ENCODE data around the gene RNF182. TPM values are rescaled to one million over a fixed set of nuclear protein-coding genes. Genes with fewer than 3 reads are reported as not detected.
"Not testable (repeated sequence)": the region's sequence is repeated elsewhere in the genome, so short reads cannot be mapped to it uniquely, and the experiment has no call there.

The RNF182 gene
- total RNA-seq, 4 donors from 2014 or later: 0.32 to 1.3 (median 0.42) TPM; not detected in 1

DNA sequence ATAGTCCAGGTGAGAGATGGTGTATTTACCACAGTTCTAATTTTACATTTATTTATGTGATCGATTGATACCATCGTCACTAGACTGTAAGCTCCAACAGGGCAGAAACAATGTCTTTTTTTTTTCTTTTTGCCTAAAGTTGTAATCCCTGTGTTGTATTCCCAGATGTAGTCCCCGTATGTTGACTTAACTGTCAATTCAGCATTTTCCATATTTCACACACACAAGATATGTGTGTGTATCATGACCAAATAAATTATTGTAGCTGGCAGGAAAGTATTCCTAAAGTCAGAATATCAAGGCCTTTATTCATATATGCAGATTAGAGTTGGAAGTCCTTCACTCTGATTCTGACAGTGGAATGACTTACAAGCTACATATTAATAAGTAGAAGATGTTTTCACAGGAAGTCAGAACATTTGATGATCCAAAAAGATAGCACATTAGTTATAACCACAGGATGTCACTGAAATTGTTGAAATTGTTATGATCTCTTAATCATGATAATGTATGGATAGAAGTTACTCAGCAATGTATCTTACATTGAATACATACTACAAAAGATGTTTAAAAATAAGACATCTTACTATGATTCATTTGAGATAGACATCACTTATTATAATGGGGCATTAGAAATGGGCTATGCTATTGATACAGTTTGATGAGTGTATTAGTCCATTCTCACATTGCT is 10.6 kb downstream of the RNF182 start:
- intact Hi-C loops (cut with DNase I; ENCODE audit: low total_unique reads): no loop called here

GRCh38 chr6:13935881-13936261 is 11.1 kb downstream of the RNF182 start:
- intact Hi-C loops (cut with DNase I; ENCODE audit: low total_unique reads); DNase-seq (ENCODE audit: low spot score in 2 of 2): not testable (repeated sequence)
- 86 to 96% methylated on average over 3 of the region's 3 CpGs for WGBS, 2 donors

More for the DNA sequence above, 10.6 kb downstream of the RNF182 start:
- DNase-seq (ENCODE audit: low spot score in 2 of 2): no peak
- no peak overlapping the region for H3K4me3 ChIP-seq (ENCODE audit: low read depth, poor library complexity, severe bottlenecking)
- TF ChIP-seq POLR2A (IDR thresholded peaks at IDR 0.05): no peak
- TF ChIP-seq CTCF (IDR thresholded peaks at IDR 0.05): no peak
- 91 to 93% methylated on average over 3 of the region's 3 CpGs for WGBS, 2 donors

DNA sequence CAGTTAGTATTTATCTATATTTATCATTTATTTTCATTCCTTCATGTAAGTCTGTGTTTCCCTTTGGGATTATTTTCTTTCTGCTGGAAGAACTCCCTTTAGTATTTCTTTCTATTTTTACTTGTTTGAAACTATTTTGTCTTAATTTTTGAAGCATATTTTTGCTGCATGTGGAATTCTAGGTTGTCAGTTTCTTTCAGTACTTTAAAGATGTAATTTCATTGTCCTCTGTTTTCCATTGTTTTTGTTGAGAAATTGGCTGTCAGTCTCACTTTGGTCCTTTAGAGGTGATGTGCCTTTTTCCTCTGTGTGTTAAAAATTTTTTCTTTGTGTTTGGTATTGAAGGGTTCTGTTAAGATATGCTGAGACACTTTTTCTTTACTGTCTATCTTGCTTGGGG is 17.1 kb downstream of the RNF182 start:
- no peak overlapping the region for H3K4me3 ChIP-seq (ENCODE audit: low read depth, poor library complexity, severe bottlenecking)
- no peak for TF ChIP-seq POLR2A (IDR thresholded peaks at IDR 0.05)
- no peak for TF ChIP-seq CTCF (IDR thresholded peaks at IDR 0.05)
- no peak for DNase-seq (ENCODE audit: low spot score in 2 of 2)
- intact Hi-C loops (cut with DNase I; ENCODE audit: low total_unique reads): no loop called here

More at GRCh38 chr6:13935881-13936261, 11.1 kb downstream of the RNF182 start:
- H3K4me3 ChIP-seq (ENCODE audit: low read depth, poor library complexity, severe bottlenecking): not testable (repeated sequence)

GRCh38 chr6:13943943-13944342 is 19.2 kb downstream of the RNF182 start:
- intact Hi-C loops (cut with DNase I; ENCODE audit: low total_unique reads): no loop called here
- no peak for TF ChIP-seq POLR2A (IDR thresholded peaks at IDR 0.05)
- no peak for TF ChIP-seq CTCF (IDR thresholded peaks at IDR 0.05)
- no peak for DNase-seq (ENCODE audit: low spot score in 2 of 2)
- H3K4me3 ChIP-seq (ENCODE audit: low read depth, poor library complexity, severe bottlenecking): no peak overlapping the region

GRCh38 chr6:13946506-13946905 is 21.8 kb downstream of the RNF182 start:
- no peak for DNase-seq (ENCODE audit: low spot score in 2 of 2)
- H3K4me3 ChIP-seq (ENCODE audit: low read depth, poor library complexity, severe bottlenecking): no peak overlapping the region
- intact Hi-C loops (cut with DNase I; ENCODE audit: low total_unique reads): no loop called here
- TF ChIP-seq CTCF (IDR thresholded peaks at IDR 0.05): no peak
- TF ChIP-seq POLR2A (IDR thresholded peaks at IDR 0.05): no peak

GRCh38 chr6:13947611-13948178 is 22.9 kb downstream of the RNF182 start:
- intact Hi-C loops (cut with DNase I; ENCODE audit: low total_unique reads): no loop called here
- no peak for DNase-seq (ENCODE audit: low spot score in 2 of 2)
- no peak for TF ChIP-seq CTCF (IDR thresholded peaks at IDR 0.05)
- TF ChIP-seq POLR2A (IDR thresholded peaks at IDR 0.05): no peak
- no peak overlapping the region for H3K4me3 ChIP-seq (ENCODE audit: low read depth, poor library complexity, severe bottlenecking)

Data from lower leg skin (tissue), 4 donors.